DOHH2 (cell line): Measurements from ENCODE around the gene ENPP6.

Source experiments
- H3F3A ChIP-seq: fragments of 200-600 bp; sonication (generic), shearing (Covaris generic); 2 replicates; pipeline ENCODE4 v1.6.0; 2016; ENCODE audit warnings: antibody characterized with exemption, mild to moderate bottlenecking; ENCODE audit not compliant: control insufficient read depth, insufficient read depth
- H3K27ac ChIP-seq: fragments of 200-600 bp; sonication (generic); 2 replicates; pipeline ENCODE4 v1.5.1; 2014; ENCODE audit warnings: low read depth, mild to moderate bottlenecking, low read length, moderate library complexity
- H3K27me3 ChIP-seq: fragments of 200-600 bp; sonication (generic); 2 replicates; pipeline ENCODE4 v1.6.1; 2014; ENCODE audit warnings: mild to moderate bottlenecking, low read length, mixed read lengths; ENCODE audit not compliant: control insufficient read depth
- H3K36me3 ChIP-seq: fragments of 200-600 bp; sonication (generic); 2 replicates; pipeline ENCODE4 v1.6.1; 2014; ENCODE audit warnings: mild to moderate bottlenecking, low read length, moderate library complexity, mixed read lengths; ENCODE audit not compliant: control insufficient read depth
- H3K4me1 ChIP-seq: fragments of 200-600 bp; sonication (generic); 2 replicates; pipeline ENCODE4 v1.6.1; 2014; ENCODE audit warnings: mild to moderate bottlenecking, low read length, mixed read lengths; ENCODE audit not compliant: control insufficient read depth
- H3K4me2 ChIP-seq: fragments of 200-600 bp; sonication (generic); 2 replicates; pipeline ENCODE4 v1.6.0; 2014; ENCODE audit warnings: mild to moderate bottlenecking, low read length, moderate library complexity
- H3K4me3 ChIP-seq: fragments of 200-600 bp; sonication (generic); 2 replicates; pipeline ENCODE4 v1.5.1; 2014; ENCODE audit warnings: mild to moderate bottlenecking, low read length, mixed read lengths
- H3K79me2 ChIP-seq: fragments of 200-600 bp; sonication (generic); 2 replicates; pipeline ENCODE4 v1.6.1; 2014; ENCODE audit warnings: mild to moderate bottlenecking, low read length, mixed read lengths; ENCODE audit not compliant: control insufficient read depth
- H3K9me2 ChIP-seq: fragments of 200-600 bp; sonication (generic); replicated peaks from 2 replicates; pipeline ENCODE4 v1.6.1; 2014; ENCODE audit warnings: mild to moderate bottlenecking, low read length, mixed read lengths; ENCODE audit not compliant: control insufficient read depth
- H3K9me3 ChIP-seq: fragments of 200-600 bp; sonication (generic); 2 replicates; pipeline ENCODE4 v1.6.1; 2014; ENCODE audit warnings: antibody characterized with exemption, low read length, mixed read lengths; ENCODE audit not compliant: control insufficient read depth, insufficient read depth
- H4K20me1 ChIP-seq: fragments of 200-600 bp; sonication (generic); 2 replicates; pipeline ENCODE4 v1.6.0; 2014; ENCODE audit warnings: low read depth, mild to moderate bottlenecking, antibody characterized with exemption, low read length, moderate library complexity; ENCODE audit not compliant: control insufficient read depth, insufficient read depth
- EZH2phosphoT487 ChIP-seq: fragments of 200-600 bp; sonication (generic); IDR thresholded peaks from 2 replicates; pipeline ENCODE4 v1.6.1; 2017; ENCODE audit warnings: borderline replicate concordance, mild to moderate bottlenecking, antibody characterized with exemption, low read length, moderate library complexity, mixed read lengths
- TF ChIP-seq, protein P1 (sequence below): fragments of 200-600 bp; sonication (generic); IDR thresholded peaks from one replicate; pipeline ENCODE4 v1.5.1; 2014; ENCODE audit warnings: antibody characterized with exemption, mild to moderate bottlenecking, low read depth, low read length; ENCODE audit not compliant: poor library complexity, severe bottlenecking

Gene ENPP6

GRCh38 chr4:184188443-184189400 lies 29.0 kb downstream of the ENPP6 start:
- Histone ChIP-seq H3K4me2 (no peak overlapping the region), H3F3A (no peaks in the 10 kb centered on the region), H3K27me3 (no peaks in the 10 kb centered on the region), H3K9me3 (no peaks in the 10 kb centered on the region), H3K4me1 (no peaks in the 10 kb centered on the region), H3K36me3 (no peaks in the 10 kb centered on the region), H3K79me2 (no peaks in the 10 kb centered on the region), H3K4me3 (no peak overlapping the region), H4K20me1 (no peaks in the 10 kb centered on the region), H3K9me2 (no peaks in the 10 kb centered on the region), H3K27ac (no peak overlapping the region)
- no peak for TF ChIP-seq EZH2phosphoT487
- TF ChIP-seq, protein P1, sequence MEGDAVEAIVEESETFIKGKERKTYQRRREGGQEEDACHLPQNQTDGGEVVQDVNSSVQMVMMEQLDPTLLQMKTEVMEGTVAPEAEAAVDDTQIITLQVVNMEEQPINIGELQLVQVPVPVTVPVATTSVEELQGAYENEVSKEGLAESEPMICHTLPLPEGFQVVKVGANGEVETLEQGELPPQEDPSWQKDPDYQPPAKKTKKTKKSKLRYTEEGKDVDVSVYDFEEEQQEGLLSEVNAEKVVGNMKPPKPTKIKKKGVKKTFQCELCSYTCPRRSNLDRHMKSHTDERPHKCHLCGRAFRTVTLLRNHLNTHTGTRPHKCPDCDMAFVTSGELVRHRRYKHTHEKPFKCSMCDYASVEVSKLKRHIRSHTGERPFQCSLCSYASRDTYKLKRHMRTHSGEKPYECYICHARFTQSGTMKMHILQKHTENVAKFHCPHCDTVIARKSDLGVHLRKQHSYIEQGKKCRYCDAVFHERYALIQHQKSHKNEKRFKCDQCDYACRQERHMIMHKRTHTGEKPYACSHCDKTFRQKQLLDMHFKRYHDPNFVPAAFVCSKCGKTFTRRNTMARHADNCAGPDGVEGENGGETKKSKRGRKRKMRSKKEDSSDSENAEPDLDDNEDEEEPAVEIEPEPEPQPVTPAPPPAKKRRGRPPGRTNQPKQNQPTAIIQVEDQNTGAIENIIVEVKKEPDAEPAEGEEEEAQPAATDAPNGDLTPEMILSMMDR = no peak

GRCh38 chr4:184177271-184177670 lies 40.4 kb downstream of the ENPP6 start:
- Histone ChIP-seq H3K27me3 (no peaks in the 10 kb centered on the region), H4K20me1 (no peaks in the 10 kb centered on the region; the same call in 1 of the 2 replicates), H3K36me3 (no peaks in the 10 kb centered on the region), H3K27ac (no peak overlapping the region), H3K4me3 (no peak overlapping the region), H3F3A (no peaks in the 10 kb centered on the region), H3K4me1 (no peaks in the 10 kb centered on the region), H3K79me2 (no peaks in the 10 kb centered on the region), H3K9me3 (no peaks in the 10 kb centered on the region), H3K9me2 (no peaks in the 10 kb centered on the region), H3K4me2 (no peak overlapping the region)
- TF ChIP-seq EZH2phosphoT487 = no peak
- TF ChIP-seq, protein P1 = no peak

DNA sequence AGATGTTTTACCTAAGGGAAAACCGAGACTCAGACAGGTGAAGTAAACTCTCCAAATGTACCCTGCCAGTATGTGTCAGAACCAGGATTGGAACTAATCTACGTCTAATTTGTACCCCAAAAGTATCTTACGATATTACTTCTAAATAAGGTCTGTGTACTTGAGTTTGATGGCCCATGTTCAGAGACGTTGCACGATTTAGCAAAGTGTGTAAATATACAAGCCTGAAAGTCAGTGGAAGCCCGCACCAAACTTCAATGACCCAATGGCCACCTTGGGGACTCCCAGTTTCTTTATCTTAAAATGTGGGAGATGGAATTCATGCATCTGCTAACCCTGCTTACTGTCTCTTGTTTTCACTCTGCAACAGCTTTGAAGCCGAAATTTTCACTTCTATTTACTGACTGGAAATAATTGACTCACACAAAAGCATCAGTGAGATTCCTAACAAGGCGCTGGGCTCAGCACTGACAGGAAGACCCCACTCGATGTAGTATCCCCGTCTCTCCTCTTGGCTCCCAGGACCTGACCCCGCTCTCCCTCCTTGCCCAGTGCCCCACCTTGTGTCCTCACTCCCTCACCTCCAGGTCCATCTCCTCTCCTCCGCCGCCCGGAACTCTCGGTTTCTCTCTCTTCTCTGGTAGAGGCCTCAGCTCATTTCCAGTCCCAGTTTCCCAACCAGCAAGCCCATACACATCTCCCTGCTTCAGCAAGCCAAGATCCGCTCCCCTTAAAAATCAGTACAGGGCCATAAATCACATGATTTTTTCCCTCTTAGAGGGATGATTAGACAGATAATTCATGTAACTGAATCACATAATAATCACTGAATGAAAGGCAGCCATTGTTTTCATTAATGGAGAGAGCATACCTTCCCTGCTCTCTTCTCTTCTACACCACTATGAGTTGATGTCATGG lies 42.8 kb downstream of the ENPP6 start:
- Histone ChIP-seq H3K4me3 (no peak overlapping the region), H3K27ac (no peak overlapping the region), H3K9me2 (no peaks in the 10 kb centered on the region), H3K9me3 (no peaks in the 10 kb centered on the region), H3K36me3 (no peaks in the 10 kb centered on the region), H3K4me2 (no peak overlapping the region), H3K4me1 (no peaks in the 10 kb centered on the region), H3K79me2 (no peaks in the 10 kb centered on the region), H3F3A (no peaks in the 10 kb centered on the region), H4K20me1 (no peaks in the 10 kb centered on the region; the same call in 1 of the 2 replicates), H3K27me3 (no peaks in the 10 kb centered on the region)
- TF ChIP-seq EZH2phosphoT487 = no peak
- TF ChIP-seq, protein P1 = no peak
